Spinal cord (tissue), 10 donors: ENCODE results near the gene CAMK2G. TPM values are rescaled to one million over a fixed set of nuclear protein-coding genes. Genes with fewer than 3 reads are reported as not detected.
A peak's percentile ranks its signal among the peaks of the same experiment; 100 is the strongest.

ENCODE experiments used
- DNase-seq, 6 donors: peaks; one replicate each; pipeline versions ENCODE4 v3.0.0 to v3.0.0-alpha.2; 2013 to 2015; ENCODE audit warnings: low spot score in 6 of 6, low read depth in 4 of 6
- H3K27ac ChIP-seq: one replicate; pipeline ENCODE4 v1.5.1; 2013; ENCODE audit warnings: low read depth, low read length, control low read depth
- H3K27me3 ChIP-seq: one replicate; pipeline ENCODE4 v1.6.1; 2013; ENCODE audit warnings: low read length; ENCODE audit not compliant: control insufficient read depth, insufficient read depth
- H3K36me3 ChIP-seq: one replicate; pipeline ENCODE4 v1.6.1; 2013; ENCODE audit warnings: low read length; ENCODE audit not compliant: control insufficient read depth, insufficient read depth
- H3K4me1 ChIP-seq: one replicate; pipeline ENCODE4 v1.6.1; 2013; ENCODE audit warnings: low read length; ENCODE audit not compliant: control insufficient read depth, insufficient read depth
- H3K4me3 ChIP-seq: one replicate; pipeline ENCODE4 v1.5.1; 2013; ENCODE audit warnings: low read depth, low read length, control low read depth
- H3K9me3 ChIP-seq: one replicate; pipeline ENCODE4 v1.6.1; 2013; ENCODE audit warnings: low read length; ENCODE audit not compliant: control insufficient read depth, insufficient read depth
- WGBS: methylation state at CpG from one replicate; pipeline ENCODE4 v1.1.5; 2013; ENCODE audit warnings: missing lambda C conversion rate; ENCODE audit not compliant: insufficient coverage; 5-methylcytosine and 5-hydroxymethylcytosine counted together
- polyA plus RNA-seq, 2 donors: library from polyadenylated mRNA; unstranded; fragments of 120-200 nt; gene quantifications; one replicate each; pipeline ENCODE4 v1.2.1, GENCODE V29; 2013; ENCODE audit not compliant: insufficient read length in 2 of 2
- total RNA-seq, 2 donors: library from RNA; depleted of rRNA in 1 of 2; stranded (reverse); fragments of 120-200 nt in 1 of 2; fragments of >200 nt in 1 of 2; gene quantifications; one replicate each; pipeline versions ENCODE4 v1.2.3 to v1.2.4, GENCODE V29; 2013 to 2014
- donor health status: healthy.

CAMK2G gene
- total and polyA plus RNA-seq, 4 donors = 49.8 to 147 (median 113) TPM

GRCh38 chr10:73914036-73914435 lies 39.7 kb upstream of the CAMK2G start:
- Histone ChIP-seq H3K4me1 (peaks cover 18% of the 10 kb centered on the region), H3K27me3 (peaks cover 14% of the 10 kb centered on the region), H3K27ac (no peak overlapping the region), H3K9me3 (no peaks in the 10 kb centered on the region), H3K4me3 (no peak overlapping the region), H3K36me3 (peaks cover 5% of the 10 kb centered on the region)
- WGBS = 56% methylated on average over 6 of the region's 10 CpGs
- no peak for DNase-seq

- no peak for DNase-seq
- 23% methylated on average over 14 of the region's 14 CpGs for WGBS
- Histone ChIP-seq H3K36me3 (peaks cover 2% of the 10 kb centered on the region), H3K27me3 (peaks cover 14% of the 10 kb centered on the region), H3K4me3 (peak overlapping the region; percentile 47), H3K27ac (no peak overlapping the region), H3K4me1 (peaks cover 26% of the 10 kb centered on the region), H3K9me3 (no peaks in the 10 kb centered on the region)
These were observed 37.2 kb upstream of the CAMK2G start for GRCh38 chr10:73911553-73912004.

- under 1% methylated on average over 74 of the region's 74 CpGs for WGBS
- peak in 2 of 6 donors; percentile 67 to 70 for DNase-seq
- Histone ChIP-seq H3K9me3 (no peaks in the 10 kb centered on the region), H3K36me3 (no peaks in the 10 kb centered on the region), H3K4me3 (peak within 1 kb of the TSS; percentile 47), H3K27ac (no peak within 1 kb of the TSS), H3K27me3 (peaks cover 14% of the 10 kb centered on the region), H3K4me1 (peaks cover 28% of the 10 kb centered on the region)
These were observed 36.6 kb upstream of the CAMK2G start, which contains the start of gene PLAU for GRCh38 chr10:73910764-73911552. Gene PLAU (plus strand): TSS chr10:73911132. CDS start chr10:73911556, 424 bp downstream.

- 15% methylated on average over 6 of the region's 9 CpGs for WGBS
- Histone ChIP-seq H3K27me3 (peaks cover 14% of the 10 kb centered on the region), H3K4me1 (peaks cover 28% of the 10 kb centered on the region), H3K9me3 (no peaks in the 10 kb centered on the region), H3K36me3 (no peaks in the 10 kb centered on the region), H3K4me3 (peak overlapping the region; percentile 40), H3K27ac (no peak overlapping the region)
- peak in 2 of 6 donors; percentile 50 to 51 for DNase-seq
These were observed 36.0 kb upstream of the CAMK2G start for GRCh38 chr10:73910401-73910763.

GRCh38 chr10:73909540-73910115 lies 35.3 kb upstream of the CAMK2G start:
- H3K27ac ChIP-seq = no peak overlapping the region
- no peak overlapping the region for H3K4me3 ChIP-seq
- DNase-seq = no peak
- H3K36me3 ChIP-seq = no peaks in the 10 kb centered on the region
- H3K9me3 ChIP-seq = no peaks in the 10 kb centered on the region
- peaks cover 14% of the 10 kb centered on the region for H3K27me3 ChIP-seq
- 47% methylated on average over 1 of the region's 4 CpGs for WGBS
- peaks cover 28% of the 10 kb centered on the region for H3K4me1 ChIP-seq

GRCh38 chr10:73908853-73909539 lies 34.6 kb upstream of the CAMK2G start:
- Histone ChIP-seq H3K4me1 (peaks cover 28% of the 10 kb centered on the region), H3K9me3 (no peaks in the 10 kb centered on the region), H3K27me3 (peaks cover 14% of the 10 kb centered on the region), H3K4me3 (no peak overlapping the region), H3K27ac (no peak overlapping the region), H3K36me3 (no peaks in the 10 kb centered on the region)
- 64% methylated on average over 6 of the region's 10 CpGs for WGBS
- no peak for DNase-seq

- no peak for DNase-seq
- Histone ChIP-seq H3K9me3 (no peaks in the 10 kb centered on the region), H3K4me1 (peaks cover 28% of the 10 kb centered on the region), H3K4me3 (no peak overlapping the region), H3K36me3 (no peaks in the 10 kb centered on the region), H3K27me3 (peaks cover 14% of the 10 kb centered on the region), H3K27ac (no peak overlapping the region)
- 90% methylated on average over 3 of the region's 6 CpGs for WGBS
These were observed 33.6 kb upstream of the CAMK2G start for GRCh38 chr10:73907841-73908517.

GRCh38 chr10:73906524-73907447 lies 32.4 kb upstream of the CAMK2G start:
- H3K4me1 ChIP-seq = peaks cover 26% of the 10 kb centered on the region
- peak in 2 of 6 donors; percentile 26 to 71 for DNase-seq
- H3K27me3 ChIP-seq = peaks cover 12% of the 10 kb centered on the region
- 14% methylated on average over 5 of the region's 8 CpGs for WGBS
- H3K9me3 ChIP-seq = no peaks in the 10 kb centered on the region
- H3K4me3 ChIP-seq = no peak overlapping the region
- peak overlapping the region; percentile 77 for H3K27ac ChIP-seq
- no peaks in the 10 kb centered on the region for H3K36me3 ChIP-seq
